PC-9 (cell line): Measurements from ENCODE around the gene PRCD.

ENCODE experiments used
- EZH2 ChIP-seq: fragments of 200-600 bp; sonication (generic); IDR thresholded peaks from 2 replicates; pipeline ENCODE4 v1.8.0; 2017; ENCODE audit warnings: antibody characterized with exemption, low read depth
- TF ChIP-seq, protein P1 (sequence below): fragments of 200-600 bp; sonication (generic); conservative IDR thresholded peaks from 2 replicates; pipeline ENCODE4 v1.6.1; 2017; ENCODE audit warnings: mixed run types, antibody characterized with exemption, mild to moderate bottlenecking, moderate library complexity

DNA sequence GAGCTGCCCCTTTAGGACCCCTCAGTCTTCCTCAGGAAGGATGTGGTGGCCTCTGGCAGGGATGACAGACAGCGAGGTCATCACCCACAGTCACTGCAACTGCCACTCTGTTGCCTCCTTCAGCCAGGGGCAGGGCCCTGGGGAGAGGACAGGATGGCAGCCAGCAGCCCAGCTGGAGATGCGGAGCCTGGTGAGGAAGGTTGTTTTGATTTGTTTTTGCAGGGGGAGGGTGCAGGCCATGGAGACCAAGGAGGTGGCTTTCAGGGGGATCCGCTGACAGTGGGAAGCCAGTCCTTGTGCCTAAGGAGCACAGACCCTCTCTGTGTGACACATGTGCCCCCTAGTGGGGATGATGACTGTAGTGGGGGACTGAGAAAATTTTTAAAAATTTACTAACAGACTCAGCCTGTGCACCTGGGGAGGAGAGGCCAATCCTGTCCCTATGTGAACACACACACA, 7.4 kb downstream of the PRCD start:
- TF ChIP-seq, protein P1, sequence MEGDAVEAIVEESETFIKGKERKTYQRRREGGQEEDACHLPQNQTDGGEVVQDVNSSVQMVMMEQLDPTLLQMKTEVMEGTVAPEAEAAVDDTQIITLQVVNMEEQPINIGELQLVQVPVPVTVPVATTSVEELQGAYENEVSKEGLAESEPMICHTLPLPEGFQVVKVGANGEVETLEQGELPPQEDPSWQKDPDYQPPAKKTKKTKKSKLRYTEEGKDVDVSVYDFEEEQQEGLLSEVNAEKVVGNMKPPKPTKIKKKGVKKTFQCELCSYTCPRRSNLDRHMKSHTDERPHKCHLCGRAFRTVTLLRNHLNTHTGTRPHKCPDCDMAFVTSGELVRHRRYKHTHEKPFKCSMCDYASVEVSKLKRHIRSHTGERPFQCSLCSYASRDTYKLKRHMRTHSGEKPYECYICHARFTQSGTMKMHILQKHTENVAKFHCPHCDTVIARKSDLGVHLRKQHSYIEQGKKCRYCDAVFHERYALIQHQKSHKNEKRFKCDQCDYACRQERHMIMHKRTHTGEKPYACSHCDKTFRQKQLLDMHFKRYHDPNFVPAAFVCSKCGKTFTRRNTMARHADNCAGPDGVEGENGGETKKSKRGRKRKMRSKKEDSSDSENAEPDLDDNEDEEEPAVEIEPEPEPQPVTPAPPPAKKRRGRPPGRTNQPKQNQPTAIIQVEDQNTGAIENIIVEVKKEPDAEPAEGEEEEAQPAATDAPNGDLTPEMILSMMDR = peak; percentile 69
- TF ChIP-seq EZH2 = no peak
